Measurements from ENCODE around the gene TMEM232.

The TMEM232 gene

GRCh38 chr5:110469486-110469885 is 257.0 kb downstream of the TMEM232 start:
- Histone ChIP-seq H3K27ac (ENCODE audit: low read depth, low read length) (no peak overlapping the region), H3K4me1 (ENCODE audit: control insufficient read depth, insufficient read depth, low read length) (no peaks in the 10 kb centered on the region), H3K4me3 (ENCODE audit: low read length) (no peak overlapping the region), H3K9ac (ENCODE audit: low read length) (no peak overlapping the region), H3K36me3 (ENCODE audit: control insufficient read depth, insufficient read depth, low read length) (no peaks in the 10 kb centered on the region), H3K27me3 (ENCODE audit: control insufficient read depth, insufficient read depth, low read length) (no peaks in the 10 kb centered on the region)

GRCh38 chr5:110463106-110463505 is 263.4 kb downstream of the TMEM232 start:
- Histone ChIP-seq H3K27ac (ENCODE audit: low read depth, low read length) (no peak overlapping the region), H3K27me3 (ENCODE audit: control insufficient read depth, insufficient read depth, low read length) (no peaks in the 10 kb centered on the region), H3K4me3 (ENCODE audit: low read length) (no peak overlapping the region), H3K9ac (ENCODE audit: low read length) (no peak overlapping the region), H3K36me3 (ENCODE audit: control insufficient read depth, insufficient read depth, low read length) (no peaks in the 10 kb centered on the region), H3K4me1 (ENCODE audit: control insufficient read depth, insufficient read depth, low read length) (no peaks in the 10 kb centered on the region)

- H3K27me3 ChIP-seq (ENCODE audit: control insufficient read depth, insufficient read depth, low read length) = no peaks in the 10 kb centered on the region
- no peak overlapping the region for H3K4me3 ChIP-seq (ENCODE audit: low read length)
- H3K27ac ChIP-seq (ENCODE audit: low read depth, low read length) = no peak overlapping the region
- no peaks in the 10 kb centered on the region for H3K36me3 ChIP-seq (ENCODE audit: control insufficient read depth, insufficient read depth, low read length)
- H3K4me1 ChIP-seq (ENCODE audit: control insufficient read depth, insufficient read depth, low read length) = no peaks in the 10 kb centered on the region
- no peak overlapping the region for H3K9ac ChIP-seq (ENCODE audit: low read length)
Measured at GRCh38 chr5:110460837-110461236, 265.6 kb downstream of the TMEM232 start.

- Histone ChIP-seq H3K9ac (ENCODE audit: low read length) (no peak overlapping the region), H3K36me3 (ENCODE audit: control insufficient read depth, insufficient read depth, low read length) (no peaks in the 10 kb centered on the region), H3K27ac (ENCODE audit: low read depth, low read length) (no peak overlapping the region), H3K4me1 (ENCODE audit: control insufficient read depth, insufficient read depth, low read length) (no peaks in the 10 kb centered on the region), H3K4me3 (ENCODE audit: low read length) (no peak overlapping the region), H3K27me3 (ENCODE audit: control insufficient read depth, insufficient read depth, low read length) (no peaks in the 10 kb centered on the region)
Measured at GRCh38 chr5:110458313-110458712, 268.2 kb downstream of the TMEM232 start.

GRCh38 chr5:110442856-110443255 is 283.6 kb downstream of the TMEM232 start:
- no peaks in the 10 kb centered on the region for H3K27me3 ChIP-seq (ENCODE audit: control insufficient read depth, insufficient read depth, low read length)
- no peak overlapping the region for H3K4me3 ChIP-seq (ENCODE audit: low read length)
- no peaks in the 10 kb centered on the region for H3K36me3 ChIP-seq (ENCODE audit: control insufficient read depth, insufficient read depth, low read length)
- H3K27ac ChIP-seq (ENCODE audit: low read depth, low read length) = no peak overlapping the region
- H3K9ac ChIP-seq (ENCODE audit: low read length) = no peak overlapping the region
- H3K4me1 ChIP-seq (ENCODE audit: control insufficient read depth, insufficient read depth, low read length) = no peaks in the 10 kb centered on the region

- Histone ChIP-seq H3K4me3 (ENCODE audit: low read length) (no peak overlapping the region), H3K27ac (ENCODE audit: low read depth, low read length) (no peak overlapping the region), H3K36me3 (ENCODE audit: control insufficient read depth, insufficient read depth, low read length) (no peaks in the 10 kb centered on the region), H3K9ac (ENCODE audit: low read length) (no peak overlapping the region), H3K27me3 (ENCODE audit: control insufficient read depth, insufficient read depth, low read length) (no peaks in the 10 kb centered on the region), H3K4me1 (ENCODE audit: control insufficient read depth, insufficient read depth, low read length) (no peaks in the 10 kb centered on the region)
Measured at GRCh38 chr5:110441035-110441434, 285.4 kb downstream of the TMEM232 start.

GRCh38 chr5:110440058-110440457 is 286.4 kb downstream of the TMEM232 start:
- H3K4me3 ChIP-seq (ENCODE audit: low read length) = no peak overlapping the region
- H3K27ac ChIP-seq (ENCODE audit: low read depth, low read length) = no peak overlapping the region
- H3K4me1 ChIP-seq (ENCODE audit: control insufficient read depth, insufficient read depth, low read length) = no peaks in the 10 kb centered on the region
- no peaks in the 10 kb centered on the region for H3K27me3 ChIP-seq (ENCODE audit: control insufficient read depth, insufficient read depth, low read length)
- H3K9ac ChIP-seq (ENCODE audit: low read length) = no peak overlapping the region
- H3K36me3 ChIP-seq (ENCODE audit: control insufficient read depth, insufficient read depth, low read length) = no peaks in the 10 kb centered on the region

GRCh38 chr5:110439296-110439695 is 287.2 kb downstream of the TMEM232 start:
- Histone ChIP-seq H3K9ac (ENCODE audit: low read length) (no peak overlapping the region), H3K27me3 (ENCODE audit: control insufficient read depth, insufficient read depth, low read length) (no peaks in the 10 kb centered on the region), H3K4me3 (ENCODE audit: low read length) (no peak overlapping the region)

GRCh38 chr5:110435207-110435606 is 291.3 kb downstream of the TMEM232 start:
- no peaks in the 10 kb centered on the region for H3K4me1 ChIP-seq (ENCODE audit: control insufficient read depth, insufficient read depth, low read length)
- no peaks in the 10 kb centered on the region for H3K36me3 ChIP-seq (ENCODE audit: control insufficient read depth, insufficient read depth, low read length)
- no peak overlapping the region for H3K9ac ChIP-seq (ENCODE audit: low read length)
- H3K27ac ChIP-seq (ENCODE audit: low read depth, low read length) = no peak overlapping the region
- H3K27me3 ChIP-seq (ENCODE audit: control insufficient read depth, insufficient read depth, low read length) = no peaks in the 10 kb centered on the region
- no peak overlapping the region for H3K4me3 ChIP-seq (ENCODE audit: low read length)

More at GRCh38 chr5:110439296-110439695, 287.2 kb downstream of the TMEM232 start:
- H3K27ac ChIP-seq (ENCODE audit: low read depth, low read length) = no peak overlapping the region
- no peaks in the 10 kb centered on the region for H3K4me1 ChIP-seq (ENCODE audit: control insufficient read depth, insufficient read depth, low read length)
- H3K36me3 ChIP-seq (ENCODE audit: control insufficient read depth, insufficient read depth, low read length) = no peaks in the 10 kb centered on the region

GRCh38 chr5:110431603-110432002 is 294.9 kb downstream of the TMEM232 start:
- Histone ChIP-seq H3K4me1 (ENCODE audit: control insufficient read depth, insufficient read depth, low read length) (no peaks in the 10 kb centered on the region), H3K36me3 (ENCODE audit: control insufficient read depth, insufficient read depth, low read length) (no peaks in the 10 kb centered on the region), H3K27me3 (ENCODE audit: control insufficient read depth, insufficient read depth, low read length) (no peaks in the 10 kb centered on the region), H3K9ac (ENCODE audit: low read length) (no peak overlapping the region), H3K4me3 (ENCODE audit: low read length) (no peak overlapping the region), H3K27ac (ENCODE audit: low read depth, low read length) (no peak overlapping the region)

- Histone ChIP-seq H3K27me3 (ENCODE audit: control insufficient read depth, insufficient read depth, low read length) (no peaks in the 10 kb centered on the region), H3K4me3 (ENCODE audit: low read length) (no peak overlapping the region), H3K27ac (ENCODE audit: low read depth, low read length) (no peak overlapping the region), H3K36me3 (ENCODE audit: control insufficient read depth, insufficient read depth, low read length) (no peaks in the 10 kb centered on the region), H3K9ac (ENCODE audit: low read length) (no peak overlapping the region), H3K4me1 (ENCODE audit: control insufficient read depth, insufficient read depth, low read length) (no peaks in the 10 kb centered on the region)
Measured at GRCh38 chr5:110414360-110414759, 312.1 kb downstream of the TMEM232 start.

- H3K36me3 ChIP-seq (ENCODE audit: control insufficient read depth, insufficient read depth, low read length) = no peaks in the 10 kb centered on the region
- no peaks in the 10 kb centered on the region for H3K4me1 ChIP-seq (ENCODE audit: control insufficient read depth, insufficient read depth, low read length)
- no peak overlapping the region for H3K4me3 ChIP-seq (ENCODE audit: low read length)
- H3K27me3 ChIP-seq (ENCODE audit: control insufficient read depth, insufficient read depth, low read length) = no peaks in the 10 kb centered on the region
- no peak overlapping the region for H3K9ac ChIP-seq (ENCODE audit: low read length)
- H3K27ac ChIP-seq (ENCODE audit: low read depth, low read length) = no peak overlapping the region
Measured at GRCh38 chr5:110413856-110414255, 312.6 kb downstream of the TMEM232 start.

GRCh38 chr5:110409571-110409970 is 316.9 kb downstream of the TMEM232 start:
- H3K9ac ChIP-seq (ENCODE audit: low read length) = no peak overlapping the region
- H3K27me3 ChIP-seq (ENCODE audit: control insufficient read depth, insufficient read depth, low read length) = no peaks in the 10 kb centered on the region
- H3K36me3 ChIP-seq (ENCODE audit: control insufficient read depth, insufficient read depth, low read length) = no peaks in the 10 kb centered on the region
- no peak overlapping the region for H3K27ac ChIP-seq (ENCODE audit: low read depth, low read length)
- no peak overlapping the region for H3K4me3 ChIP-seq (ENCODE audit: low read length)
- H3K4me1 ChIP-seq (ENCODE audit: control insufficient read depth, insufficient read depth, low read length) = no peaks in the 10 kb centered on the region

Data from rectal smooth muscle tissue (tissue), 1 donor.